ENCODE measurements around the gene RAPGEF4.

The RAPGEF4 gene

DNA sequence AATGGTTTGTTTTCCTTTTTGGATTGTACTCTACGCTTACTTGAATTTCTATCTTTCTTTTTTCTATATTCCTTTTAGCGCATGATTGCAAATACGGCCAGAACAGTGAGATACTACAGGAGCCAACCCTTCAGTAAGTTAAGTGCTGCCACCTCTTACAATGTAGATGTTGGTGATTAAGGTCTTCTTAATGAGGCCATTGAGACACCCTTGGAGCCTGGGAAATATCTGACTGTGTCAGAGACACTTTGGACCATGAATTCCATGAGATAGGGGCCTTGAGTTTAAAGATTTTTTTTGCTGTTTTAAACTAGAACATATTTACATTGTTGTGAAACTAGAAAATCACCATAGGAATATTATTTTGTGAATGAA is 312.9 kb downstream of the RAPGEF4 start:
- no peak for DNase-seq

DNA sequence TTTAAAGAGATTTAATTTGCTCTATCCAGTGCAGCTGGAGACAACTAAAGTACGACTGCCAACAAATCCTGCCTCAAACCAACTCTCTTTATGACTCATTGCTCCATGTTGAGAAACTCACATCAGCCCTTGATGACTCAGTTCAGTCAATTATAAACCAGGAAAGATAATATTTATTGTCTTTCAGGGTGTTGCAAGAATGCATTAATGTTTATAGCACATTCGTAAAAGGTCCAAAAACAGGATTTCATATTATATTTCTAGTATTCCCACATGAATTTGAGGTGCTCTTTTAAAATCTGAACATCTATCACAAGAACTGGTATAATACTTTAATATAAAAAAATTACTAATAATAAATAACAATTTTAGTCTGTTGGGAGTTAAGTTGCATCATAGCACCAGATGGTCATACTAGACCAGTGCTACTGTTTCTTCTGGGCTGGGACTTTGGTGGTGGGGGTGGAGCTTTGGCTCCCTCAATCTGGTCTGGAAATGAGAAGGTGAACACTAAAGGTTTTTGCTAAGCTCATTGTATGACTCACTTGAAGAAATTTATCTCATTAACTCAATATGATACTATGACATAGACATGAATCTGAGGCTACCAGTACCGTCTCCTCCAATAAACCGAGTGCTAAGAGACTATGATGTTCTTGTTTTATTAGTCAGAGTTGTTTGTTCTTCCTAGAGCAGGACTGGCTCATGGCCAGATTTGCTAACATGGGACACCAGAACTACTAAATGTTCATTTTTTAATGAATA is 313.4 kb downstream of the RAPGEF4 start:
- no peak for DNase-seq

DNA sequence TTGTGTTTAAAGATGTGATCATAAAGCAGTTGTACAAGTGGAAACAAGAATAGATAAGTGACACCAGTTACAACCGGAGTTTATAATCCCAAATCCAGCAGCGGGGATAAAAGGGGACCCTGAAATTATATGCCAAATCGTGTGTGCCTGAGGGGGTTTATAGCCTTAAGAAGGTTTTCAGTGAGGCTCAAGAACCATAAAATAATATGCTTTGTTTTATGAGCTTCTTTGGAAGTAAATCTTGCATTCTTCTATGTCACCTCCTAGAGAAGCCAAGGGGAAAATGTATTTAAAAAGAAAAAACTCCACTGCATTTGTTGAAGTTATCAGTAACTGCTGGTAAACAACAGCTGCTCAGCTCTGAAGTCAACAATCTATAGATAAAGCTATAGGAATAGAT is 314.2 kb downstream of the RAPGEF4 start:
- no peak for DNase-seq

DNA sequence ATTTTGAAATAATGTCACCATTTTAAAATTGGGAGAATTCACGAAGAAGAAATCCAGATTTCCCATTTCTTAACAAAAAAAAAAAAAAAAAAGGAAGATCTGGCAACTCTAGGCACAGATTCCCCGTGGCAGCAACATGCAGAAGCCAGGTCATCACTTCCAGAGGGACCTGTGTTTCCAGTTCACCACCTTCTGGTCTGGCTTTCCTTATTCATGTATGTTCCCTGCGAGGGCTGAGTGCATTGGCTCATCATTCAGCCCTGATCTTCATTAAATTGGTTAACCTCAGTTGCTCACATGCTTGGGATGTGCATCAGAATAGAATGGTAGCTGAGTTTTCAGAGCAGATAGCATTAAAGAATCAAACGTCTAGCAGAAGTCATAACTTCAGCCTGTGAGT is 315.0 kb downstream of the RAPGEF4 start:
- DNase-seq: no peak

DNA sequence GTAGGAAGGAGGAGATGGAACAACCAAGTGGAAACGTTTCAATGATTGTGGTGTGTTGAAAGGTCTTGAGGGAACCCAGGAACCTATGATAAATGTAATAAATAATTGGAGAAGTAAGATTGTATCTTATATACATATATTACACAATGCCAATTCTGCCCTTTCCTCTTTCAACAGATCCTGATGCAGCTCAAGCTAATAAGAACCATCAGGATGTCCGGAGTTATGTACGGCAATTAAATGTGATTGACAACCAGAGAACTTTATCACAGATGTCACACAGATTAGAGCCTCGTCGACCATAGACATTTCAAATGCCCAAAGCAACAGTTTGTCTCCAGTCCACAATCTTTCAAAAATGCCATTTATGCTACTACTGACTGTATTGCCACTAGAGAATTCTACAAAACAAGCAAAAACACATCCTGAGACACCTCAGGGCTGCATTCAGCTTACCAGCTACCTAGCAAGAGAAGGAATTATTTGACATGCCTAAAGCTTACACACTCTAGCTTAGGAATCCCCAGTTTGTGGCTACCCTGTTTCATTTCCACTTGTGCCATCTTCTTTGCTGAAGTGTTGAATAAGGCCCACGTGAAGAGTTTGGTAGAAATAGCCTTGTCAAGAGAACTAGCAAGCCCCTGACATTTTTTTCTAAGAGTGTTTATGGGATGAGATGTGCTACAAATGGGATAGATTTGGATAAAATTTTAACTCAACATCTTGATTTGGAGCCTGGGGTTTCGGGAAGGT is 316.0 kb downstream of the RAPGEF4 start:
- DNase-seq: no peak

DNA sequence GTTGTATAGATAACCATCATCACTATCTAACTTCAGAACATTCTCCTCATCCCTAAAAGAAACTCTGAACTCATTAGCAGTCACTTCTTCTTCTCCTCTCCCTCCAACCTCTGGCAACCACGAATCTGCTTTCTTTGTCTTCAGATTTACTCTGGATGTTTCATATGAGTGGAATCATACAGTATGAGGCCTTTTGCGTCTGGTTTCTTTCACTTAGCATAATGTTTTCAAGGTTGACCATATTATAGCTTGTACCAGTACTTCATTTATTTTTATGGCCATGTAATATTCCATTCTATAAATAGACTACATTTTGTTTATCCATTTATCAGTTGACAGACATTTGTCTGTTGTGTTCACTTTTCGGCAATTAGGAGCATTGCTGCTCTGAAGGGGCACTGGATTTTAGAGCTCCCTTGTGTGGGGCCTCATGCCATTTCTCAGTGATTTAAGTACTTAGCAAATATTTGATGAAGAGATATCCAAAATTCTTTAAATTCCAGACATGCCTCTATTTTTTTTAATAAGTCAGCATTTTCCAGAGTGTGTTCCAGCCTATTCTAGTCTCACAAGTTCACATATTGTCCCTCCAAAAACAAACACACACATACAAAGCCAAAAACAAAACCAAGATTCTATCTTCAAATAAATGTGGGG is 317.5 kb downstream of the RAPGEF4 start:
- no peak for DNase-seq

DNA sequence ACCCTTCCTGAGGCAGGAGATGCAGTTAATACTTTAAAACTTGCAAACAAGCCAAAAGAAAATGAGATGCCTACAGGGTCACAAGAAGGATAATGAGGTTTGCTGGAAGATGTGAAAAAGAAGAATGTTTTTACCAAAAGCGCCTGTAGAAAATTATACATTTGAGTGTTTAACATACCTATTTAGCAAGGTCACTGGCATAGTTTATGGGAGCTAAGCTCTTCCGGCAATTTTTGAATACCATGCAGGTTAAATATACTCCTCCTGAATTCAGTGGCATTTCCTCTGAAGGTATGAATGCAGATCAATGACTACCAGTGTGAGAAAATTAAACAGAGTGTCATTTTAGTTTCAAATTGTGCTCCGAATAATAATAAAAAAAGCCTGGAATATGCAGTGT is 318.8 kb downstream of the RAPGEF4 start:
- DNase-seq: no peak

DNA sequence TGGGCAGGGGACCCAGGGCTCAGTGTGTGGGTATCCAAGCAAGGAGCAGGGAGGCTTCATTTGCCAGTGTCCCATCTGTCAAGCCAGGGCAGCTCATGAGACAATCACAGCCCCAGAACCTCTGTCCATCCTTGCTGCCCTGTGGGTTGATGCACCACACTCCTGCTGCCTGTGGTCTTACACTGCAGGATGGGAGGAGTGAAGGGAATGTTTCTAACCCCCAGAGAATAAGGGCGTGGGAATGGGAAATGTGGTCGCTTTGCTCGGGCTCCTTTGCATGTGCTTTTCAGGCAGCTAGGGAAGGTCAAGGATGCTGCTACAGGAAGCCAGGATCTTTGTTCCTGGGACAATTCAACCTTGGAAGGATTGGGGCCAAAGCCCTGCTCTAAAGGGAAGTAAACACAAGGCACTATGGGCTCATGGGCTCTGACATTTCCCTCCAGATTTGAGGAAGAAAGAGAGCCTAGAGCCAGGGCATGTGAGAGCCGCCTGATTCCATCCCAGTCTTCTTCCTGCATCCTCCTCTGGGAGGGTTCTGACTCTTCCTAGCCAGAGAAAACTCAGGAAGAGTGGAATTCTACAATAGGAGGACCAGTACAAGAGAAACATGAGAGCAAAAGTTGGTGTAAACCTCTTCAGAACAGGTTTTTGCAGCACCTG is 321.2 kb downstream of the RAPGEF4 start:
- no peak for DNase-seq

DNA sequence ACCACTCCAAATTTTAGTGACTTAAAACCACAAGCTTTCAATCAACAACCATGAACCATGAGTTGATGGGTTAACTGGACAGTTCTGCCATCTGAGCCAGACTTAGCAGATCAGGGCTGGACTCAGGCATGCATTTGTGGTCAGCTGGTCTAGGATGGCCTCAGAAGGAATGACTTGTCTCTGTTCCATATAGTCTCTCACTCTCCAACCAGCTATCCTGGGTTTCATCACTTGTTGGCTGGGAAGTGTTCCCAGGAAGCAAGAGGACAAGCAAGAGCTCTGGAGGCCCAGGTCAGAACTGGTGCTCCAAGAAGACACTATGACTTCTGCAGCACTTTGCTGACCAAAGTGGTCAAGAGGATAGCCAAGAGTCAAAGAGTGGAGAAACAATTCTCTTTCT is 322.5 kb downstream of the RAPGEF4 start:
- DNase-seq: no peak

DNA sequence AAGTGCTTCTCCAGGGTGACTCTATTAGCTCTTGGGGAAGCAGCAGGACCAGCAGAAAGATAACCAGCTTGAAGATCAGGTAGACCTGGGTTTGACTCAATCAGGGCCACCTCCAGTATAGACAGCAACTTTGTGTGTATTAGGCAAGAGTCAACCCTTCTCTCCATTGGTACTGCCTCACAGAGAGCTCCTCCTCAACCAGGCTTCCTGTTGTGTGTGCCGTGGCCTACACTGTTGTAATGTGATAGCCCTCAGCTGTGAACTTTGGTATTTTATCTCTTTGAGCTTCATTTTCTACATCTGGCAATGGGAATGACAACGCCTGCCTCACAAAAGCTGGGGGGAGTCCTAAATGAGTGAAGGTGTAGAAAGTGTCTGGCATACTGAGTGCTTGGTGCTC is 323.0 kb downstream of the RAPGEF4 start:
- no peak for DNase-seq

DNA sequence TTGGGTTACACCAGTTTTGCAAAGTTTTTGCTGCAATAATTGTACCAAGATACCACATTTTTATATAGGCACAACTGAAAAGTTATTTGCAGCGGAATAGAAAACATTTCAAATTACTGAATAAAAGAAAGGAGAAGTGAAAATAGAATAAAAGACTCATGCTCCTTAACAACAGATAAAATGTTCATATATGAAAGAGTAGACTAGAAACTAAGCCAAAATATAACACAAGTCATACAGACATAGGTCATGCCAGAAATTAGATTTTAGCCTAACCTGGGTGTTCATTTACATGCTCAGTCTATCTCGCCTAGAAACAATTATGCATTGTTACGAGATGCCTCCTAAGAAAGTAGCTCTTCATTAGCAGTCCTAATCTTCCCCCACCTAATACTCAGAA is 323.6 kb downstream of the RAPGEF4 start:
- DNase-seq: no peak

DNA sequence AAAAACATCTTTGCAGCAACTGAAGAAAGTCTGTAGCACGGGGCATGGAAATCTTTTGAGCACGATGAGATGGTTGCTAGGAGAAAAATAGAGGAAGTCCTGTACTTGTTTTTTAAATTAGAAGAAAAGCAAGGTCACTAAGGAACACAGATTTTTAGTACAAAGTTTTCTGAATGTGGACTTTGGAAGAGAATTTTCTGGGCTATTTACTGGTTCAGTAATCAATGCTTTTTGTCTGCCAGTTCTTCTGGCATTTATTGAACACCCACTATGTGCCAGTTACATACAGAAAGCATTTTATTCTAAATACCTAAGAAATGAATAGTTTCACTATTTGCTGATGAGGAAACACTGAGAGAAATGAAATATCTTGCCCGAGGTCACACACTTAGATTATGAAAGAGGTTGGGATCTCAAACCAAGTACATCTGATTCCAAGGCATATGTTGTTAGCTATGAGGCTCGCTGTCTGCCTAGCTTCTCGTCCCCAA is 324.4 kb downstream of the RAPGEF4 start:
- no peak for DNase-seq

DNA sequence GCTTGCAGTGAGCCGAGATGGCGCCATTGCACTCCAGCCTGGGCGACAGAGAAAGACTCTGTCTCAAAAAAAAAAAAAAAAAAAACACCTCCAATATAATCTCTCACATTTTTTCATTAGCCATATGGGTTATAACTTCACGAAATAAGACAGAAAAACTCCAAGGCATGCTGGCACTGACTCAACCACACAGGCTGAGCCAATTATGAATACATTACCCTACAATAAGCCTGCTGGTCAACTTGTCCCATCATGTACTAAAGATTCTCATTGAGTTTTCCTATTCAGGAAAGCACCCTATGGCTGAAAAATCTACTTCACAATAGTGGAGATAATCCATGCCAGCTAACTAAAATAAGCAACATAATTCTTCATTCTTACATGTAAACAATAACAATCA is 327.2 kb downstream of the RAPGEF4 start:
- DNase-seq: no peak

DNA sequence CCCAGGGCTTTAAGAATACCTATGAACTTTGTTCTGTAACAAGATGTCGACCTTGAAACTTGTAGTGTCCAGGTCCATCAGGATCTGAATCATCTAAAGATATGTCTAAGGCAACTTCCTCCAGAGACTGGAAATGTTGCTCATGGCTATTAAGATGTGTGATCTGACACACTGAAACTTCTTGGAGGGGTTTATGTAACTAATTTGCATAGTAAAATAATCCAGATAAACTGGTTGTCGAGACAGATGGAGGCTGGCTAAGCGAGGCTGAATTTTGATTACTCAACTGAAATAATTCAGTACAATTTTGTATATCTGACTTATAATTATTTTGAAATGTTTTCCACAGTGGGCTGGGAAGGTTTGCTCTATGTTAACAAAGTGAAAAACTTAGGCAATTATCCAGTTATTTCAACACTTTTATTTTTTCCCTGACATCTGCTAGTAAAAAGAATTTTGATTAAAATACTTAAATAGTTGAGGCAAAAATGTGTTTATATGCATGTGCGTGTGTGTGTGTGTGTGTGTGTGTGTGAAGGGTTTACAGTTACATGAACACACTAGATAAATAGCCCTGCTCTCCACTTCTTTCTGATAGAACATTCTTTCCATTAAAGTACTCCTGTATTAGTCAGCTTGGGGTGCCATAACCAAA is 328.6 kb downstream of the RAPGEF4 start:
- no peak for DNase-seq

DNA sequence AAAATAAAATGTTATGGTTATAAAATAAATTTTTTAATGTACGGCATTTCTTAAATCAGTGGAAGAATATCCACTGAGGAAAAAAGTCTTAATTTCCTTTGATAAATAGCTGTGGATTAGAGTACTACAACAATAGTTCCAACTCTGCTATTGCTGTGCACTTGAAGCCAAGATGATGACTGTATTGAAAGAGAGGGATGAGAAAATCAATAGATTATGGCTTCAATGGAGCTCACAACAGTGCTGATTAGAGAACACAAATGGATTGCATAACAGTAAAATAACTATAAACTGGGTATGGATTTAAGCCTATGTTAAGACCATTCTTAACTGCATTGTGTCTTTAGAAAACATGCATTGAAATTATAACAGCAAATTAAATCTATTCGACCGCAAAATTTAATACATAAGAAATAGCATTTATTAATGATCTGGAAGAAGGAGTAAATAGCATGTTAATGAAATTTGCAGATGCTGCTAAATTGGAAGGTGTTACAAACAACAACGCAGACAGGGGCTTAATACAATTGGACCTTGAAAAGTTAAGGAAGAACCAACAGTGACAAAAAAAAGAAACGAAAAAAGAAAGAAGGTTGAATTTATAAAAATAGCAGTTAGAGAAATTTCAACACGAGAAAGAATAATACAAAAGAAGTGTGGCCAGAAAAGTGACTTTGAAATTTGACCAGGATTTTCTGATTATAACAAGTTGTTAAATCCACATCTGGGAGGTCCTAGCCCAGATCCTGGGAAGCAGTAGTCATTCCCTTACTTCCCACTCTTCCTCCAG is 331.4 kb downstream of the RAPGEF4 start:
- no peak for DNase-seq

DNA sequence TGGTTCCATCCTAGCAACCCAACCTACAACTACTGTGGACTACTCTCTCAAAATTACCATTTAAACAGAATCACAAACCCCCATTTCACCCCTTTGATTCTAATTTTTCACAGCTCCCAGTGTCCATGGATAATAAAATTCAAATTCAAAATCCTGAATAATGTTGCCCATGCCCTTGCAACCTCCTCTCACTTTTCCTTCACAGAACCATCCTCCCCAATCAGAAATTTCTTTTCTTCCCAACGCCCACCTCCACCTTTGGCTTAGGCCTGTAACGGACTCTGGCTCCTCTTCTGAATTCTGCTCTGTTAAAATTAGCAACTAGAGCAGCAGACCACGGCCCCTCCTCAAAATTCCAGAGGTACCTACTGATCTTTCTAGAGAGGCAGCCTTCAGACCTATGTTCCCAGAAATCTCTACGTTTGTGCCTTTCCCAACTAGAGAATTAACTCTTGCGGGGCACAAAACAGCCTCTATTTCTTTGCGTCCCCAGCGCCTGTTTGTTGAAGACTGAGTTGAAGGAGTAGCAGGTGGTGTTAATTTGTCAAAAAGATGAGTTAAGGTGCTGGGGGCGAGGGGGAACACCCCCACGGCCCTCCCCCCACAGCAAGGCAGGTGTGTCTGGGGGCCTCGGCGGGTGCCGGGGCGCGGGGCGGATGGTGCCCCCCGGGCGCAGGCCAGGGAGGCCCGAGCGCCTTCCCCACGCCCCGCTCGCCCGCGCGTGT is 339.6 kb downstream of the RAPGEF4 start:
- DNase-seq: no peak

DNA sequence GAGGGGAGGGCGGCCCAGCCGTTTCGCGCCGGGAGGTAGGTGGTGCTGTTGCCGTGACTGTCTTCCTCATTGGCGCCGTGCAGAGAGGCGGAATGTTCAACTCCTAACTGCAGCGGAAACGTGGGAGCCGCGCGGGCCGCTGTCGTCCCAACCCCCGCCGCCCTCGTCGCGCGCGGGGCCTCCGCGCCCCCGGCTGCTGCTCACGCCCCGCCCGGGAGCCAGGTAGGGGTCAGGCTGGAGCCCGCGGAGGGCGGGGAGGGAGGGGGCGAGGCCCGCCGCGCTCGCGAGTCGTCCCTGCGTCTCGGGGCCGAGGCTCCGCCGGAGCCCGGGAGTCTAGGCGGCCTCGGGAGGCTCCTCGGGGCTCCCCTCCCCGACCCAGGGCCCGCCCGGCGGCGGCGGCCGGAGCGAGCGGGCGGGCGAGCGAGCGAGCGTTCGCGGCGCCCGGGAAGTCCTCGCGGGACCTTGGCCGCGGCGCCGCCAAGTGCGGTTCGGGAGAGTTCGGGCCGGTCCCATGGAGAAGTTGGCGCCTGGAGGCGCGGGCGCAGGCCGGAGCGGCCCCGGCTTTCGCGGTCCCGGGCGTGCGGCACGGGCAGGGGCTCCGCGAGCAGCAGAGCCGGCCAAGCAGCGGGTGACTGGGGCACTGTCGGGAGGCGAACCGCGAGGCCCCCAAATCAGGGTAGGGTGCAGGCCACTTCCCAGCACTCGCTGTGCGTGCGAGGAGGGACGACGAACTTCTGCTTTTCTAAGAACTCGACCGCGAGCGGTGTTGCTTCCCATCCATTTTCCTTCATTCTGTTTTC is 340.3 kb downstream of the RAPGEF4 start, which contains the start of gene MAP3K20:
Gene MAP3K20 (plus strand): TSS at position 66 of the 800 bp plus-strand sequence. CDS start 15,186 bp downstream, outside the sequence.
- peak; percentile 8 to 23 for DNase-seq

DNA sequence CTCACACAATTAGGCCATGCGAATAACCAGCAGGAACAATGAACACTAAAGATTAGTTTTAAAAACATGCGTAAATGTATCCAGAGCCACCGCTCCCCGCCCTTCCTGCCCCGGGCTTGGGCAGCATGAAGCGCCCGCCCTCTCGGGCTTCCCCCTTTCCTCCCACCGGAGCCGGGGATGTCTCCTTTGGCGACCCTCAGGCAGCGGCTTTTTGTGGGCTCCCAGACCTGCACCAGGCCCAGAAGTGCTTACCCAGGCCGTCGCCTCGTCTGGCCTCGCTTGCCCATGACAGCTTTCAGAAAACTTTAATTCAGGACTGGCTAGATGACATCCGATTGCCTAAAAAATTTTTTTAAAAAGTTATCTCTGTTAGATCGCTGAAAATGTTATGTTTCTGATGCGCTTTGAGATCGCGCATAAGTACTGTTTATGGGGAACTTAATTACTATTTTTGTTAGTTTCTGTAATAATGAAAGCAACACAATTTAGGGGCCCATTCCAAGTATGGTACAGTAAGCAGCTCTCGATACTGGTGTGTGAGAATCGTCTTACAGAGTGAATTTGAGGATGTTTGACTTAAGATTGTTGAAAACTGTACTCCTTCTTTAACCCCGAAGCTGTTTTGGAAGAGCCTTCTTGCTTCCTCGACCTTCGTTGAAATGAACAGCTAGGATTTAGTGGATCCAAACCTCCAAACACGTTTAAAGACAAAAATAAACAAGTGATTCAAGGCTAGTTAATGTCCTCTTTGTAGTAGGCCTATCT is 341.1 kb downstream of the RAPGEF4 start:
- no peak for DNase-seq

DNA sequence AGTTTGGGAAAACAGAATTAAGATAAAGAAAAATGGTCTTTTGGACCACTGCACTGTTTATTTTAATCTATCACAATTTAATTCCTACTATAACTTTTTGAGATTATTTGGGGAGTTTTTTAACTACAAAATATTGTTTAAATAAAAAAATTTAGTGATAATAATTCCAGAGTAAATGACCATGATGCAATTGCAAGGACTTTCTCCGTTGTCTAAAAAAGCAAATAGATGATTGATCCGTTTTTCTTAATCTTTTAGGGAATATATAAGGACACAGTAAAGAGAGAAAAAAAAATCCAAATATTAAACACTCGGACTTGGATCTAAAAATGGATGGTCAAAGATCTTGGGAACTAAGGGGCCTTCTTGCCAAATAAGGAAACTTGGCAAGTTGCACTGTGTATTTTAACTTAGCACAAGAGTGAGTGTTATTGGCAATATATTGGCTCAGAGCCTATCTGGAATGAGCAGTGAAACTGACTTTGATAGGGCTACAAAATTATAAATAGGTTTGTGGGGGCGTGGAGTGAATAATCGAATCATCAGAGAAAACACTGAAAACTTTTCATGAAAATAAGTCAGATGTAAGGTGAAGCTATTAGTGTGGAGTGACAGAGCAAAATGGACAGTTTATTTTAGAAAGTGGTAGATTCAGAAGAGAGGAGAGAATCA is 342.0 kb downstream of the RAPGEF4 start:
- DNase-seq: no peak
